HG03520 (cell line): ENCODE data around the gene GALC.

Experiments
- ATAC-seq: cut with Tn5 transposase; IDR thresholded peaks from one replicate; pipeline ENCODE4 v1.9.1; 2021; ENCODE audit warnings: mild to moderate bottlenecking, moderate library complexity; ENCODE audit not compliant: unreplicated experiment

Gene GALC

DNA sequence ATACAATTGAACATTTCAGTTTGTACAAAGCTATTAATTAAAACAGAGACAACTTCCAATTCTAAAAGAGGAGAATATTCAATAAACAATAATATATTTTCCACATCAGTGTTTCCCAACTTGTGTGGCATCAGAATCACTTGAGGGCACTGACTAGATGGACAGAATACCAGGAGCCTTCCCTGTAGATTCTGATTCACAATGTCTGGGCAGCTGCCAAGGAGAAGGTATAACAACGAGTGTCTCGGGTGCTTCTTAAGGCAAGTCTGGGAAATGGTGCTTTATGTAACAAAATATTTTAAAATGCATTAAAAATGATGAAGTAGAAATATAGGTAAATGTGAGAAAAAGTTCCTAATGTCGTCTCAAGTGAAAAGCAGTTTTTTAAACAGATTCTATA is 26.2 kb downstream of the GALC start:
- ATAC-seq = no peak

DNA sequence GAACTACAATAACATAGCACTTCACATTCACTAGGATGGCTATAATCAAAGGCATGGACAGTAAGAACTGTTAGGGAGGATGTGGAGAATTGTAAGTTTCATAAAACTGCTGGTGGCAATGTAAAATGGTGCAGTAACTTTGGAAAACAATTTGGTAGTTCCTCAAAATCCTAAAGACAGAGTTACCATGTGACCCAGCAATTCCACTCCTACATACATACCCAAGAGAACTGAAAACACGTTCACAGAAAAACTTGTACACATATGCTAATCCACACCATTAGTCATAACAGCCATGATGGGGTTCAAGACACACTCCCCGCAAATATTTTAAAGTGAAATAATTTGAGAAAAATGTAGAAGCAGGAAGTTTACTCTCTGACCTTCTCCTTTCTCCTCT is 31.7 kb downstream of the GALC start:
- ATAC-seq = no peak

GRCh38 chr14:87960013-87960787 is 32.8 kb downstream of the GALC start:
- ATAC-seq = no peak

DNA sequence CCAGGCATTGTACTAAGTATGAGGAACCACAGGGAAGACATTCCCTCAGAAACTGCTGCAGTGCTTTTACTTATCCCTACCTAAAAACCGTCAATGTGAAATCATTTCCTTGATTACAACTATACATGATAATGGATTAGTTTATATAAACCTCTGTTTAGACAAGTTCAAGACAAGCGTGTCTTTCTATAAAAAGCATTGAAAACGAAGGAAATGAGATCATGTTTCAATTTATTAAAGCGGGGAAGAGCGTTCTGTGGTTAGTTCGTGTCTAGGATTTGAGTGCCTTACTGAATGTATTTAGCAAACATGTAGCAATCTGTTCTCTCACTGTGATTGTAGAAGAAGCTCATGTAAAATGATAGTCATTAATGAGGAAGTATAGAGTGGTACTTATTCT is 37.5 kb downstream of the GALC start:
- no peak for ATAC-seq

DNA sequence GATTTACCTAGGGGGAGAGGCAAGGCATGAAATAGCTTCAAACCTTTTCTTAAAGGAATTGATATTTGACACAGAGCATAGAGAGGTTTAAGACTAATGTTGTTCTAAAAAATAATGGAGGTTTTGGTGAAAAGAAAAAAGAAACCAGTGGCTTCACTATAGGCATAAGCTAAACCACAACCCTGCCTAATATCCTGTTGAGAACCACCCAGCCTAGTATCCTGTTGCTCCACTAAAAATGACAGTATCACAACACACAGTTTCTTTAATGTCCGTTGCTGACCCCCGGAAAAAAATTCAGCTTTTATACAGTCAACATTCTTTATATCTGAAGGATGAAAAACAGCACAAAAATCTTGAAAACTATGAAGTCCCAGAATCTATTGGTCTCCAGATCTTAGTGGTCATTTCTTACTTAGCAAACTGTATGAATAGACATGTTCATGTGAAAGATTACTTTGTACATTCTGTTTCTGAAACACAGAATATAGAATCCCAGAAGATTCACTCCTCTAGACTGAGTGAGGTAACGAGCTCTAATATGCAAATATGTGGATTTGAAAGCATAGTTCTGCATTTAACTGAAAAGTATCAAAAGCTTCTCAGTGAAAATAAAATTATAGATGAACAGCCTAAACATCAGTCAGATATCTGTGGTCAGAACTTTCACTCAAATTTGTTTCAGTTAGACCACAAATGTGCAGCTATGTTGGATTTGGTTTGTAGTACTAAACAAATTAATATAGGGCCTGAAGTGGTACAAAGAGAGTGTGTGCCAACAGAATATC is 40.5 kb downstream of the GALC start:
- peak; percentile 84 for ATAC-seq

DNA sequence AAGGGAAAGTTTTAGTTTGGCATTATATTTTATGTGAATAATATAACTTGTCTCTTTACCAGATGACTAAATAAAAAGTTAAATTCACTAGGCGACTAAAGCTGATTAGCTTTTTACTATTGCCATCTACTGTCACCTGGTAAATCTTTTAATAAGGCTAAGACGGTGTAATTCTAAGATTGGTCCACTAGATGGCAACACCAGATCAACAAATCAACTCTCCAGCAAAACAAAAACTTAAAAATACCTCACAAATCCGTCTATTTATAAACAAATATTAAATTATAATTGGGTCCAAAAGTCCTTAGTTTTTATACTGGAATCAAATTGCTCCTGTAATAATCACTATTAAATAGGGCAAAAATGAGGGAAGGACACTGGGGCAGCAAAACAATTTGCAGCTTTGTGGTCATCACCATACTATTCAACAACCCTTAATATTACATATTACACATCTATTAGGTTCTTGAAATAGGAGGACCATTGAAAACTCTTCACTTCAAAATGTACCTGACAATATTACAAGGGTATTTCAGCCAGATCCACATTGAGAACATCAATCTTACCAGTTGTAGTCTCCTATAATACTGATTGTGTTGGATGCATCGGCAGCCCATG is 47.9 kb downstream of the GALC start:
- no peak for ATAC-seq

DNA sequence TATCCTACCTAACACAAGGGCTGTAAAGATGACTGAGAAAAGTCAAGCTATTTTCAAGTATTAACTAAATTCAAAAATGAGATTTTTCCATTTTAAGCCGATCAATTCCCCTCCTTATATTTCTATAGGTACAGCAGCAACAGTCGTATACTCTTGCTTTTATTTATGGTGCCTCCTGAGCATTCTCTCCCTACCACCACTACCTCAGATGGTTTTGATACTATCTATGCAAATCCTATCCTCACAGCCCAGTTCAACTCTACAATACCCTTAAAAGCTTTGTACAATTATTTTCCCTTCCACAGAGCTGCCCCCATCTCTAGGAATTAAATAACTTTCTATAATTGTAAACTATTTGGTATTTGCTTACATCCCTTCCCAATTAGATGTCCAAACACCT is 52.1 kb downstream of the GALC start:
- ATAC-seq = no peak

DNA sequence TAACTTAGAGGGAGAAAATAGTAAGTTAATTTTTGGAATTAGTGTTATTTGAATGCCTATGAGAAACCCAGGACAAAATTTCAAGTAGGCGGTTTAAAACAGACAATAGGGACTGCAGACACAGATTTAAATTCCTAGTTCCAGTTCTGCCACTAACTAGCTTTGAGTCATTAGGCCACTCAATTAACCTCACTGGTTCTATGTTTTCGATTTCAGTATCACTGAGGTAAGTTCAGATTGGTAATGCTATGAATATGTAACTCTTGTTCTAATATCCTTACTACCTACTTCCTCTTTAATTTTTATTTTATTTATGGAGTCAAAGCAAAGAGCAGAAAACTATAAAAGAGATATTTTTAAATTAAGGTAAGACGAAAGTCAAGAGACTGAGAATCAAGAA is 52.6 kb downstream of the GALC start:
- peak; percentile 100 for ATAC-seq

- ATAC-seq = no peak
Observed at GRCh38 chr14:87935886-87936285, 57.1 kb downstream of the GALC start.

GRCh38 chr14:87935081-87935828 is 57.7 kb downstream of the GALC start:
- ATAC-seq = no peak

GRCh38 chr14:87934185-87934584 is 58.8 kb downstream of the GALC start:
- no peak for ATAC-seq

DNA sequence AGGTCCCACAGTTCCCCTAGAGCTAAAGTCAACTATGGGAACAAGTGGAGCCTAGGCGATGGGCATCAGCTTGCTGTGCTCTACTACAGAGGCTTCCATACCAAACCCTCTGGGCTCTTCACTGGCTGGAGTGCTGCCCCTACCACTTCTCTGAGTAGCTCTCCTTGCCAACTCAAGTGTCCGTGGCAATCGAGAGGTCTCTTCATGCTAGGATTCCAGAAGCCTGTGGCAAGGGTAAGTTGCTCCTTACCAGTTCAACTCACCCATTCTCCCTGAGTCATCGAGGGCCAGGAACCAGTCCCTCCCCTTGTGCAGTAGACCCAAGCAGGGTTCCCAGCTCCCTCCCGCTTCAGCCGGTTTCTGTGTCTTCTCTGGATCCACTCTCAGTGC is 76.1 kb downstream of the GALC start:
- ATAC-seq = no peak

DNA sequence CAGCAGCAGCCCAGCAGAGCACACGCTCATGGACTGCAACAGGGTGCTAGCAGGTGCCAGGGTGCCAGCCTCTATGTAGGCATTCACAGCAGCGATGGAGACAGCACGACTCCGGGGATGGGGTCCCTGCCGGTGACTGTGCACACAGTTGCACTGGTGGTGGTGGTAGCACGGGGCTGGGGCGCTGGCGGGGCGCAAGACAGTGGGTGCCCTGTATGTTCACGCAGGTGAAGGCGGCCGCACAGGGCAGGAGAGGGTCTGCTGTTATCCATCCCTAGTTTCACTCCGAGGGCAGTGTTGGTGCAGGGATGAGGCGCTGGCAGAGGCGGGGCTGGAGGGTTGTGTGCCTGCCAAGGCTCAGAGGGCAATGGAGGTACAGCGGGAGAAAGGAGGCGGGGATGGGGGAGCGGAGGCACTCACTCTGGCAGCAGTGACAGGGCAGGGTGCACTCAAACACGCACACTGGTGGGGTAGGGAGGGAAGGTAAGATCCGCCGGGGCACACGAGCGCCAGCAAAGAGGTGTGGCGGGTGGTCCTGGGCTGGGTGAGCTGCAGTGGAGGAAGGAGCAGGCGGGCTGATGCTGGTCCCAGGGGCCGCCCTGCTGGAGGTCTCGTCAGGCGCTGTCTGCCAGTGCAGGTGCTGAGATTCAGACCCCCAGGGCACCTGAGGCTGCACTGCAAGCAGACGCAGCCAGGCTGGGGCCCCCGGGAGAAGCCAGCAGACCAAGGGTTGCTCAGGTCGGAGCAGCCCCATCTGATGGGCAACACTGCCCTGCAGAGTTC is 76.7 kb downstream of the GALC start:
- ATAC-seq = no peak

DNA sequence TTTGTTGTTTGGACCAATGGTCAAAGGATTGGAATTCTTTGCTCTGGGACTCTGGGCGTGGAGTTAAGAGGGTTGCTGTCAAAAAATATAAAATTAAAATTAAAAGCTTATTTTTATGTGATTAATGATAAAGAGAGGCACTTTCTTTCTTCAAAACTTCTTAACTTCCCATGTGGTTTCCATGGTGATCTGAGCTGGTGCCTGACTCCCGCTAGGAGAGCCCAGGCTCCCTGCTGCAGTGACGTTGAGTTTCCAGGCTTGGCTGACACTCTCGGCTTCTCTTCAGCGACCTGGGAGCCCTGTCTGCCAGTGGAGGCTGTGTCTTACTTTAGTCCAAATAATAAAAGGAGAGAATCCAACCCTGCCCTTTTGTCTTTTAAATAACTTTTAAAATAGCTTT is 84.4 kb downstream of the GALC start:
- ATAC-seq = no peak

DNA sequence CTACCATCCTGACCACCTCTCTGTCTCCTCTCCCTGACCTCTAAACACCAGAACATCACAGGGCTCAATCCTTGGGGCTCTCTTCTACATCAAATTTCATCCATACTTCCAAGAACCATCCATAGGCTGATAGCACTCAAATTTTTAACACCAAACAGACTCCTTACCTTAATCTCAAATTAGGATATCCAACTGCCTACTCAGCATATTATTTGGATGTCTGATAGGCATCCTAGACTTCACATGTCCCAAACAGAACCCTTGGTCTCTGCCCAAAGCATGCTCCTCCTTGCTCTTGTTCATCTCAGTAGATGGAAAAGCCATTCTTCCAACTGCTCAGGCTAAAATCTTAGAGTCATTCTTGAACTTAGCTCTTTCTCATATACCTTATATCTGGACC is 91.3 kb downstream of the GALC start:
- no peak for ATAC-seq

DNA sequence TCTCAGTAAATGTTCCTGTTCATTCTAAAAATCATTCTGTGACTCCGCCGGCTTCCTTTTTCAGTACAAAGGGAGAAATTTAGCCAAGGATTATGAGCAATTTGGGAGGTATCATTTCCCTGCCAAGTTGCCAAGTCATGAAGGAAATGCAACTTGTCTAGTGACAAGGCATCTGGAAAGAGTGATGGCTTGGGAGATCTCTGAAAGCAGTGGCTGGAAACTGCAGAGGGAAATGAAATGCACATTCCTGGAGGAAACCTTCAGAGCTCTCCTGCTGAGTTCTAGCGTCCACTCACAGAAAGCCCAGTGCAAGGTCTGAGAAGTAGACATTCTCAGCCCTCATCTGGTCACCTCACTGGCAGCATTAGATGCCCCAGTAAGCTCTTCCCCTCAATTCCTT is 91.7 kb downstream of the GALC start:
- no peak for ATAC-seq

GRCh38 chr14:87899228-87899627 is 93.8 kb downstream of the GALC start:
- no peak for ATAC-seq

- no peak for ATAC-seq
Observed at GRCh38 chr14:87898301-87898700, 94.7 kb downstream of the GALC start.

- no peak for ATAC-seq
Observed at GRCh38 chr14:87896393-87897380, 96.3 kb downstream of the GALC start.
